Measurements from ENCODE around the gene KRR1.
A peak's percentile ranks its signal among the peaks of the same experiment; 100 is the strongest.
"Not testable (repeated sequence)": the region's sequence is repeated elsewhere in the genome, so short reads cannot be mapped to it uniquely, and the experiment has no call there.

KRR1 gene

GRCh38 chr12:75542942-75543341, 31.5 kb upstream of the KRR1 start:
- DNase-seq: no peak
- H3K9me3 Mint-ChIP-seq: no peaks in the 10 kb centered on the region
- H3K4me1 Mint-ChIP-seq (ENCODE audit: low read depth in 2 of 2): no peaks in the 10 kb centered on the region

GRCh38 chr12:75539889-75540288, 28.5 kb upstream of the KRR1 start:
- Mint-ChIP-seq H3K4me3 (no peak overlapping the region), H3K27me3 (peaks cover 0 to 10% of the 10 kb centered on the region in 2 donors), H3K4me1 (ENCODE audit: low read depth in 2 of 2) (no peaks in the 10 kb centered on the region), H3K9me3 (no peaks in the 10 kb centered on the region), H3K27ac (no peak overlapping the region), H3K36me3 (ENCODE audit: insufficient read depth) (no peaks in the 10 kb centered on the region)
- ATAC-seq (replicated peaks) (no peak), DNase-seq (no peak)

More at GRCh38 chr12:75542942-75543341, 31.5 kb upstream of the KRR1 start:
- Mint-ChIP-seq H3K4me3 (no peak overlapping the region), H3K36me3 (ENCODE audit: insufficient read depth) (no peaks in the 10 kb centered on the region), H3K27ac (no peak overlapping the region), H3K27me3 (peaks cover 11 to 24% of the 10 kb centered on the region in 2 donors)
- no peak for ATAC-seq (replicated peaks)

GRCh38 chr12:75533239-75533638, 21.8 kb upstream of the KRR1 start:
- Mint-ChIP-seq H3K27me3 (peaks cover under 1 to 10% of the 10 kb centered on the region in 2 donors), H3K36me3 (ENCODE audit: insufficient read depth) (no peaks in the 10 kb centered on the region), H3K27ac (no peak overlapping the region), H3K4me1 (ENCODE audit: low read depth in 2 of 2) (no peaks in the 10 kb centered on the region), H3K4me3 (no peak overlapping the region), H3K9me3 (no peaks in the 10 kb centered on the region)
- ATAC-seq (replicated peaks) (no peak), DNase-seq (no peak)

- Mint-ChIP-seq H3K4me3 (no peak overlapping the region), H3K27ac (no peak overlapping the region), H3K27me3 (peaks cover 28 to 39% of the 10 kb centered on the region in 2 donors), H3K4me1 (ENCODE audit: low read depth in 2 of 2) (peaks cover 0 to 5% of the 10 kb centered on the region in 2 donors), H3K36me3 (ENCODE audit: insufficient read depth) (no peaks in the 10 kb centered on the region), H3K9me3 (no peaks in the 10 kb centered on the region)
- ATAC-seq (replicated peaks) (no peak), DNase-seq (no peak)
These were observed 18.4 kb upstream of the KRR1 start for GRCh38 chr12:75529826-75530225.

GRCh38 chr12:75529316-75529715, 17.9 kb upstream of the KRR1 start:
- ATAC-seq (replicated peaks): no peak
- DNase-seq: no peak
- peaks cover 29 to 39% of the 10 kb centered on the region in 2 donors for H3K27me3 Mint-ChIP-seq
- H3K27ac Mint-ChIP-seq: no peak overlapping the region
- no peaks in the 10 kb centered on the region for H3K36me3 Mint-ChIP-seq (ENCODE audit: insufficient read depth)
- H3K4me1 Mint-ChIP-seq (ENCODE audit: low read depth in 2 of 2): peaks cover 0 to 5% of the 10 kb centered on the region in 2 donors
- H3K4me3 Mint-ChIP-seq: no peak overlapping the region
- no peaks in the 10 kb centered on the region for H3K9me3 Mint-ChIP-seq

- Mint-ChIP-seq H3K36me3 (ENCODE audit: insufficient read depth) (no peaks in the 10 kb centered on the region), H3K27ac (no peak overlapping the region), H3K4me3 (no peak overlapping the region), H3K4me1 (ENCODE audit: low read depth in 2 of 2) (peaks cover 0 to 5% of the 10 kb centered on the region in 2 donors), H3K9me3 (no peaks in the 10 kb centered on the region), H3K27me3 (peaks cover 30 to 42% of the 10 kb centered on the region in 2 donors)
- ATAC-seq (replicated peaks) (no peak), DNase-seq (no peak)
These were observed 17.3 kb upstream of the KRR1 start for GRCh38 chr12:75528692-75529091.

GRCh38 chr12:75528272-75528671, 16.9 kb upstream of the KRR1 start:
- Mint-ChIP-seq H3K36me3 (ENCODE audit: insufficient read depth) (no peaks in the 10 kb centered on the region), H3K4me1 (ENCODE audit: low read depth in 2 of 2) (peaks cover 0 to 5% of the 10 kb centered on the region in 2 donors), H3K27me3 (peaks cover 34 to 46% of the 10 kb centered on the region in 2 donors), H3K9me3 (no peaks in the 10 kb centered on the region), H3K27ac (no peak overlapping the region), H3K4me3 (no peak overlapping the region)
- DNase-seq (no peak), ATAC-seq (replicated peaks) (no peak)

GRCh38 chr12:75526655-75527511, 15.5 kb upstream of the KRR1 start:
- ATAC-seq (replicated peaks) (peak; percentile 60), DNase-seq (peak in 1 of 3 experiments; percentile 8)
- Mint-ChIP-seq H3K27me3 (peaks cover 48 to 60% of the 10 kb centered on the region in 2 donors), H3K4me3 (no peak overlapping the region), H3K27ac (no peak overlapping the region), H3K4me1 (ENCODE audit: low read depth in 2 of 2) (peaks cover 0 to 5% of the 10 kb centered on the region in 2 donors), H3K36me3 (ENCODE audit: insufficient read depth) (no peaks in the 10 kb centered on the region), H3K9me3 (no peaks in the 10 kb centered on the region)

GRCh38 chr12:75525263-75525662, 13.9 kb upstream of the KRR1 start:
- Mint-ChIP-seq H3K4me3 (no peak overlapping the region), H3K4me1 (ENCODE audit: low read depth in 2 of 2) (peaks cover 0 to 5% of the 10 kb centered on the region in 2 donors), H3K27ac (no peak overlapping the region), H3K36me3 (ENCODE audit: insufficient read depth) (no peaks in the 10 kb centered on the region), H3K27me3 (peaks cover 60 to 68% of the 10 kb centered on the region in 2 donors), H3K9me3 (no peaks in the 10 kb centered on the region)
- no peak for DNase-seq
- ATAC-seq (replicated peaks): no peak

- H3K9me3 Mint-ChIP-seq; H3K4me3 Mint-ChIP-seq; DNase-seq; H3K4me1 Mint-ChIP-seq (ENCODE audit: low read depth in 2 of 2); H3K36me3 Mint-ChIP-seq (ENCODE audit: insufficient read depth); ATAC-seq (replicated peaks); H3K27ac Mint-ChIP-seq: not testable (repeated sequence)
- peaks cover 61 to 63% of the 10 kb centered on the region in 2 donors for H3K27me3 Mint-ChIP-seq
These were observed 10.7 kb upstream of the KRR1 start for GRCh38 chr12:75522124-75522523.

- not testable (repeated sequence) for ATAC-seq (replicated peaks); DNase-seq; H3K4me3 Mint-ChIP-seq; H3K4me1 Mint-ChIP-seq (ENCODE audit: low read depth in 2 of 2); H3K9me3 Mint-ChIP-seq; H3K27ac Mint-ChIP-seq; H3K36me3 Mint-ChIP-seq (ENCODE audit: insufficient read depth)
- peaks cover 53 to 54% of the 10 kb centered on the region in 2 donors for H3K27me3 Mint-ChIP-seq
These were observed 9.8 kb upstream of the KRR1 start for GRCh38 chr12:75521224-75521623.

GRCh38 chr12:75509621-75510020, 1.8 kb downstream of the KRR1 start:
- Mint-ChIP-seq H3K4me3 (peak overlapping the region in 1 of 2 donors; percentile 99), H3K27me3 (no peaks in the 10 kb centered on the region), H3K9me3 (no peaks in the 10 kb centered on the region), H3K36me3 (ENCODE audit: insufficient read depth) (peaks cover 26% of the 10 kb centered on the region), H3K4me1 (ENCODE audit: low read depth in 2 of 2) (peaks cover 19 to 27% of the 10 kb centered on the region in 2 donors), H3K27ac (peak overlapping the region in 1 of 2 donors; percentile 99)
- no peak for DNase-seq
- no peak for ATAC-seq (replicated peaks)

GRCh38 chr12:75508159-75508558, 3.2 kb downstream of the KRR1 start:
- Mint-ChIP-seq H3K4me1 (ENCODE audit: low read depth in 2 of 2) (peaks cover 19 to 27% of the 10 kb centered on the region in 2 donors), H3K9me3 (no peaks in the 10 kb centered on the region), H3K27me3 (no peaks in the 10 kb centered on the region), H3K27ac (no peak overlapping the region), H3K4me3 (no peak overlapping the region), H3K36me3 (ENCODE audit: insufficient read depth) (peaks cover 26% of the 10 kb centered on the region)
- ATAC-seq (replicated peaks) (no peak), DNase-seq (no peak)

- H3K27me3 Mint-ChIP-seq: no peaks in the 10 kb centered on the region
- H3K9me3 Mint-ChIP-seq: no peaks in the 10 kb centered on the region
- DNase-seq (no peak), ATAC-seq (replicated peaks) (no peak)
- H3K4me3 Mint-ChIP-seq: no peak overlapping the region
- no peak overlapping the region for H3K27ac Mint-ChIP-seq
- peaks cover 26% of the 10 kb centered on the region for H3K36me3 Mint-ChIP-seq (ENCODE audit: insufficient read depth)
- H3K4me1 Mint-ChIP-seq (ENCODE audit: low read depth in 2 of 2): peaks cover 19 to 27% of the 10 kb centered on the region in 2 donors
These were observed 4.3 kb downstream of the KRR1 start for GRCh38 chr12:75507086-75507485.

All from effector memory CD8-positive, alpha-beta T cell (primary cell).